ENCODE measurements around the gene PPP1R13B.

GRCh38 chr14:103737432-103738045 lies 109.8 kb downstream of the PPP1R13B start:
- TF ChIP-seq ZNF571 (tag by site-specific recombination; IDR thresholded peaks at IDR 0.05) (no peak), CTCF (tag by site-specific recombination; IDR thresholded peaks at IDR 0.05) (no peak), ZNF639 (tag by site-specific recombination; IDR thresholded peaks at IDR 0.05) (no peak)

All from HEK293 (cell line).